Measurements from ENCODE around the gene NDUFAF2.

DNA sequence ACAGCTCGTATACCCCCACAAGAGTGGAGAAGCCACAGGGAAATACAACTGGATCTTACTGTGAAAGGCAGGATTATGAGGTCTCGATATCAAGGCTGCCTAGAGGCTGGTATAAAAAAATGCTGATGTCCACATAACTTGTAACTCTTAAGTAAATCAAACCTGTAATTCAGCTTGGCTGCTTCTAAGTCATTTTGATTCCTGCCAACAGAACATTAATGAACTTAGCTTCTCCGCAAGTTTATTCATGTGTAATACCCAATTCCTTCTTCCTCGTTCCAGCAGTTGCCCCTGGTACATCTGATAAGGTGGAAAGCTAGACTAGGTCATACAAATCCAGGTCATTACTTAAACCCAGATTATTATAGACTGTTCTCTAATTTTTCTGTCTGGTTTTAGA lies 233.7 kb downstream of the NDUFAF2 start:
- TF ChIP-seq, protein P1, sequence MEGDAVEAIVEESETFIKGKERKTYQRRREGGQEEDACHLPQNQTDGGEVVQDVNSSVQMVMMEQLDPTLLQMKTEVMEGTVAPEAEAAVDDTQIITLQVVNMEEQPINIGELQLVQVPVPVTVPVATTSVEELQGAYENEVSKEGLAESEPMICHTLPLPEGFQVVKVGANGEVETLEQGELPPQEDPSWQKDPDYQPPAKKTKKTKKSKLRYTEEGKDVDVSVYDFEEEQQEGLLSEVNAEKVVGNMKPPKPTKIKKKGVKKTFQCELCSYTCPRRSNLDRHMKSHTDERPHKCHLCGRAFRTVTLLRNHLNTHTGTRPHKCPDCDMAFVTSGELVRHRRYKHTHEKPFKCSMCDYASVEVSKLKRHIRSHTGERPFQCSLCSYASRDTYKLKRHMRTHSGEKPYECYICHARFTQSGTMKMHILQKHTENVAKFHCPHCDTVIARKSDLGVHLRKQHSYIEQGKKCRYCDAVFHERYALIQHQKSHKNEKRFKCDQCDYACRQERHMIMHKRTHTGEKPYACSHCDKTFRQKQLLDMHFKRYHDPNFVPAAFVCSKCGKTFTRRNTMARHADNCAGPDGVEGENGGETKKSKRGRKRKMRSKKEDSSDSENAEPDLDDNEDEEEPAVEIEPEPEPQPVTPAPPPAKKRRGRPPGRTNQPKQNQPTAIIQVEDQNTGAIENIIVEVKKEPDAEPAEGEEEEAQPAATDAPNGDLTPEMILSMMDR (IDR thresholded peaks at IDR 0.05): peak in 1 of 6 experiments; percentile 3
- no peak for TF ChIP-seq POLR2A (IDR thresholded peaks at IDR 0.05)

Measured in thyroid gland (tissue), 4 donors.